GM18499 (cell line): Measurements from ENCODE around the gene PRKCQ.

Experiments used
- ATAC-seq: cut with Tn5 transposase; IDR thresholded peaks from one replicate; pipeline ENCODE4 v1.9.1; 2021; ENCODE audit warnings: moderate number of reproducible peaks; ENCODE audit not compliant: insufficient read depth, unreplicated experiment

The PRKCQ gene

GRCh38 chr10:6579904-6580278, at the start of gene PRKCQ:
Gene PRKCQ (minus strand): TSS chr10:6580276. CDS start chr10:6515135, 65,141 bp downstream.
- no peak for ATAC-seq

DNA sequence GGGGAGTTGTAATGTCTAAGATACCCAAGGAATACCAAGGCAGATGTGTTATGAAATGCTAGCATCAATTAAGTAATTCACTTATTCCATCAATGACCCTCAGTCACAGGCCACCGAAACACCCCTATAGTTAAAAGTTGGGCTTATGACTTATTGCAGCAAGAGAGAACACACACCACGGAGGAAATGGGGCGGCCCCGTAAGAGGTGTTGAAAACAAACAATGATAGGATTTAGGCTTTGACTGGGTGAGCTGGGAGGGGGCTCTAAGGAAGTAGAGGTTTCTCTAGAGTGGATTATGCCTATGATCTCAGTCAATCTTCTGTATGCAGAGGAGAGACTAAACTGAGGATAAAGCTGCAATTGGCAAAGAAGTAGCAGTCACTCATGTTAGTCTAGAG, 45.4 kb upstream of the PRKCQ start:
- no peak for ATAC-seq

DNA sequence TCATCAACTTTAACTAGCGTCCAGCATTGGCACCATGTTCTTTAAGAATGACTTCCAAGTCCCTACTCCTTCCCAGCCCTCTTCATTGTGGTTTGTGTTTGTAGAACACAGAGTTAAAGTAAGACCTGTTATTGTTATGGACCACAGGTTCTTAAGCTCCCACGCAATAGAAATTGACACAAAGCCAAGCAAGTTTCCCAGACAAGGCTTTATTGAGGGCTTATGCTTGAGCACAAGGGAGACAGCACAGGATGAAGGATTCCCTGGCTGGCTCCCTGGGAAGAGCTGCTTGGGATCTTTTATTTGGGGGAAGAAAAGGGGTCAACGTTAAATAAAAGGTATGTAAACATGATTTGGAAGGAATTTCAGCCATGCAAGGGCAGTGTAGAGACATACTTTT, 44.3 kb upstream of the PRKCQ start:
- ATAC-seq: no peak

DNA sequence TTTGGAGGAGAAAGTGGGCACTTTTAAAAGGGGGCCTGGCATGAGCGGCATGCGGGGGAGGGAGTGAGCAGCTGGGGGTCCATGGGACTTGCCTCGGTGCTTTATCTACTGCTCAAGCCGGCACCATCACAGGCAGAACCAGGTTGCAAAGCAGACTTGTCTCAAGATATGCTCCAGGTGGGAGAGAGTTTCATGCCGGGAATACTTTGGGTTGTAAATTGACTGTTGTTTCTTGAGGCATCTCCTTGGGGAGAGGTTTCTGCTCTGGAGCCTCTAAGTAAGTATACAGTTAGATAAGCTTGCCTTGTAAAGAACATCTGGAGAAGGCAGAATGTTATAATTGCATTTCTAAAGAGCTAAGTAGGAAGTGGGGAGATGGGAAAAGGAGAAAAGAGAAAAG, 42.8 kb upstream of the PRKCQ start:
- no peak for ATAC-seq

DNA sequence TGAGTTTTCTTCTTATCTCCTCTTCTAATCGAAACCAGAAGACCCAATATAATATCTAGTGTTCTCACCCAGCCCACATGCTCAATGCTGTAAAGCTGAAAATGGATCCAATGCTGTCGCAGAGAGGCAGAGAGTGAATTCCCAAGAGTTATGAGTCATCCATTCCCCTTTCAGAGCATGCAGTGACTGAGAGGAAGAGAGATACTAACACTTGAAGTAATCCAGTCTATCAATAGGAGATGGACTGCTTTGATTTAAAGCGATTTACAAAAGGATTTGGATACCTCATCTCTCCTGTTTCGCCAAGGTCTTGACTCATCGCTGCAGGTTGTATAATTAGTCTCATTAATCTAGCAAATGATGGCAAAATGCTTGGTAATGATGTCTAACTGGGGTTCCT, 41.5 kb upstream of the PRKCQ start:
- no peak for ATAC-seq

DNA sequence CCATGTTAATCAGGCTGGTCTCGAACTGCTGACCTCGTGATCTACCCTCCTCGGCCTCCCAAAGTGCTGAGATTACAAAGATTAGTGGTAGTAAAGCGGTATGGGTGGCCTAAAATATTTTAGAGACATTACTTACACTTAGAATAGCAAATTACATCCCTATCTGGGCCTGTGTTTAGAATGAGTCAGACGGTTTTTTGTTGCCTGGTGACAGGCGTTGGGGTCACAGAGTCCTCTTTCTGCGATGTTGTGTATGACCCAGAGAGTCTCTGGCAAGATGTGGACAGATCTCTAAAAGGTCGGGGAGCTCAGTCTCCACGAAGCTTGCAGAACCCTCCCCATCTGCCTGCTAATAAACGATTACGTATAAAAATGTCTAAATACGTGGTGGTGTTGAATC, 39.6 kb upstream of the PRKCQ start:
- no peak for ATAC-seq

DNA sequence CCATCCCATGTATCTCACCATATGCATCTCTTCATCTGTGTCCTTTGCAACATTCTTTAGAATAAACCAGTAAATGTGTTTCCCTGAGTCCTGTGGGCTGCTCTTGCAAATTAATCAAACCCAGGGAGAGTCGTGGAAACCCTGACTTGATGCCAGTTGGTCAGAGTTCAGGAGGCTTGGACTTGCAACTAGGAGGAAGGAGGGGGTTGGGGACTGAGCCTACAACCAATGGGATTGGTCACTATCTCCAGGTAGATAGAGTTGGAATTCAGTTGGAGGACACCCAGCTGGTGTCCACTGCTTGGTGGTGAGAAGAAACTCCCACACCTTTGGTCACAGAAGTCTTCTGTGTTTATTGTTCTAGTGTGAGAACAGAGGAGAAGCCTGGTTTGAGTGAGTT, 38.3 kb upstream of the PRKCQ start:
- no peak for ATAC-seq

- ATAC-seq: no peak
Measured at GRCh38 chr10:6617309-6618076, 37.4 kb upstream of the PRKCQ start.

GRCh38 chr10:6615971-6616370, 35.9 kb upstream of the PRKCQ start:
- no peak for ATAC-seq

DNA sequence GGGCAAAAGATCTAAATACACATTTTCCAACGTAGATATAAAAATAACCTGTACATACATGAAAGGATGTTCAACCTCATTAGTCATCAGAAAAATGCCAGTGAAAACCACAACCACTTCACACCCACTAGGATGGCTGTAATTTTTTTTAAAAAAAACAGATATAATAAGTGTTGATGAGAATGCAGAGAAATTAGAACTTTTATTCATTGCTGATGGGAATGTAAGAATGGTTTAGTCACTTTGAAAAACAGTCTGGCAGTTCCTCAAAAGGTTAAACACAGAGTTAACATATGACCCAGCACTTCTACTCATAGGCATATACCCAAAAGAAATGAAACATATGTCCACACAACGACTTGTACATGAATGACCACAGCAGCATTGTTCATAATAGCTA, 32.3 kb upstream of the PRKCQ start:
- no peak for ATAC-seq

DNA sequence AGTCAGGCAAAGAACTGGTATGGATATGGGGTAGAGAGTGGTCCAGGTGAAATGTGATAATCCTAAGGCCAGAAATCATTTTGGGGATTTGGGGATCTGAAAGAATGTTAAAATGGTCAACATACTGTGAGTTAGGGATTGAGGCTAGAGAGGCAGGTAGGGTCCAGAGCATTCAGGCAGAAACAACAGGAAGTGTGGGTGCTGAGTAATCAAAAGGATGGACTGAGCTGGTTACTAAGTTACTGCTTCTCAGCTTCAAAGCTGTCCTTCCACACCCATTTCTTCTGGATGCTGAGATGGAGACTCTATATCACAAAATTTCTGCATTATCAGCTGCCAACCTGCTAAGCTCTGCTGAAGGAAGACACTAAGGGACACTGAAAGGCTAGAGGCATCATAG, 30.6 kb upstream of the PRKCQ start:
- ATAC-seq: no peak

- no peak for ATAC-seq
Measured at GRCh38 chr10:6609625-6610024, 29.5 kb upstream of the PRKCQ start.

- ATAC-seq: no peak
Measured at GRCh38 chr10:6607778-6608177, 27.7 kb upstream of the PRKCQ start.

- ATAC-seq: no peak
Measured at GRCh38 chr10:6607182-6607581, 27.1 kb upstream of the PRKCQ start.

- no peak for ATAC-seq
Measured at GRCh38 chr10:6603142-6604125, 23.4 kb upstream of the PRKCQ start.

- no peak for ATAC-seq
Measured at GRCh38 chr10:6602700-6603084, 22.6 kb upstream of the PRKCQ start.

GRCh38 chr10:6602026-6602699, 22.1 kb upstream of the PRKCQ start:
- no peak for ATAC-seq

- no peak for ATAC-seq
Measured at GRCh38 chr10:6601246-6601805, 21.2 kb upstream of the PRKCQ start.

DNA sequence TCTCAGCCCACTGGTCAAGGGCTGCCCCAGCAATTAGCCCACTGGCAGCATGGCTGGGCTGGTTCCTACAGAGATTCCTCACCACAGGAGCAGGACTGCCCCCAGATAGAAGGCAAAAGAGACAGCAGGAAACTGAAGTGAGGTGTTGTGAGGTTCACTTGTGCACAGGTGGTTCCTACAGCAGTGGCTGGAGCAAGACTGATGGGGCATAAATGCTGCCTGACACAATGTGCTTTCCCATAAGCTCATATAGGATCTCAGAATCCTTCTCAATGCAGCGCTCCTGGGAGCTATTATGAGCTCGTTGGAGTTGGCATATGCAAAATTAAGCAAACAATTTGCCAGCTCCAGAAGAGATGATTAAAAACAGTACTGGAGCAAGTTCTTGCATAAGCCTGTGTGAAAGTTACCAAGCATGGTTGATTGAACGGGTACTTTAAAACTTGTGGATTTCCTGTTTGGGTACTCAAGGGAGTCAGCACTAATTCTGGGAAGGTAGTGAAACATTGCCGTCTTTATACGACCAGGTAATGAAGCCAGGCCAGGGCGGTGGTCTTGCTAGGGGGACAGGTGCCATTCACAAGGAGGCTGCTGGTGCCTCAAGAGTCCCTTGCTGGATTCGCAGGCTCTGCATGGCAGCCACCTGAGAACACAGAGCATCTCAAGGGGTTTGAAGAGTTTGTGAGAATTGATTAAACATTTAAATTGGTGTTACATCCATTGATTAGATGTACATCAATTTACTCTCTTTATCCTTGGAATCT, 20.3 kb upstream of the PRKCQ start:
- no peak for ATAC-seq

DNA sequence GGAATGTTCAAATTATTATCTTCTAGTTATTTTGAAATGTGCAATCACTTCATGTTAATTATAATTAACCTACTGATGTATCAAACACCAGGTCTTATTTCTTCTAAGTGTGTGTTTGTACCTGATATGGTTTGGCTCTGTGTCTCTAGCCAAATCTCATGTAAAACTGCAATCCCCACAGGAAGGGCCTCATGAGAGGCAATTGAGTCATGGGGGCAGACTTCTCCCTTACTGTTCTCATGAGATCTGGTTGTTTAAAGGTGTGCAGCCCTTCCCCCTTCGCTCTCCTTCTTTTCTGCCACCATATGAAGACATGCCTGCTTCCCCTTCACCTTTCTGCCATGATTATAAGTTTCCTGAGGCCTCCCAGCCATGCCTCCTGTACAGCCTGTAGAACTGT, 18.6 kb upstream of the PRKCQ start:
- no peak for ATAC-seq
